Activated CD8-positive, alpha-beta memory T cell treated with anti-CD3 and anti-CD28 coated beads for 36 hours (primary cell): Measurements from ENCODE around the gene GUCY1A2. TPM values are rescaled to one million over a fixed set of nuclear protein-coding genes. Genes with fewer than 3 reads are reported as not detected.
"Not testable (repeated sequence)": the region's sequence is repeated elsewhere in the genome, so short reads cannot be mapped to it uniquely, and the experiment has no call there.

Source experiments
- CTCF ChIA-PET: fragments of 350-600 bp; sonication (Branson Sonifier 250); formaldehyde crosslinking; loops from one replicate; lab custom pipeline; 2021; ENCODE audit warnings: antibody characterized with exemption; lab: Charles Lee
- POLR2A ChIA-PET: fragments of 350-600 bp; sonication (Branson Sonifier 250); formaldehyde crosslinking; loops from one replicate; lab custom pipeline; 2021; ENCODE audit warnings: antibody characterized with exemption; lab: Charles Lee
- total RNA-seq, 2 experiments: library from RNA; stranded (reverse); gene quantifications; one replicate each; pipeline ENCODE4 v1.2.3, GENCODE V29; 2021

The GUCY1A2 gene
- total RNA-seq, 2 experiments from 2014 or later = not detected

DNA sequence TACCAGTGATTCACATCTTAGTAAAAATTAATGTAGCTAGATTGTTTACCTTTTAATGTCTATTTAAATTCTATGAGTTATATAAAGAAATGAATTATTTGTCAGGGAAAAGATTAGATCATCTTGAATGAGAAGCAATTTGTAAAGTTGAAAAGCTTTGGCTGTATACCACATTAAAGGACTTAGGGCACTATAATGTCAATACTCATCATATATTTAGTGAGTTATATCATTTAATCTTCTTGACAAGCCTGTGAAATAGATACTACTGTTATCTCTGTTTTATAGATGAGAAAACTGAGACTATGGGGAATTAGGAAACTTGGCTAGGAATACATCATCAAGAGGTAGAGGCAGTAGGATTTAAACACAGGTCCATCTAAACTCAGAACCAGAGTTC is 160.1 kb downstream of the GUCY1A2 start:
- CTCF ChIA-PET = no interaction called here
- POLR2A ChIA-PET = no interaction called here

DNA sequence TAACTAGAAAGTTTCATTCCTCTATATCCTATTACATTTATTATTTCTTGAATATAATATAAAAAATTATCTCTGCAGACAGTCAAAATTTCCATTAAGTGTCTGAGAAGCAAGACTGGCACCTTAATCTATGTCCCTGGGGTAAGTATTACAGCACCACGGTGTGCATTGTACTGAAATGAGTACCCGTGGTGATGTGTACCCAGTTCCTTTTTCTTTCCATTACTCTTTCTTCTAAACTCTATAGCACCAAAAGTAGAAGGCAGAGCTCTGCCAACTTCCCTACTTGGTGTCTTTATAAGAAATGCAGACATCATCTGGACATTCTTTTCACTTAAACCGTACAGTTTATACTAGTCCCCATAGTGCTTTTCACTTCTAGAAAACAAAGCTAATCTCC is 161.7 kb downstream of the GUCY1A2 start:
- CTCF ChIA-PET = no interaction called here

DNA sequence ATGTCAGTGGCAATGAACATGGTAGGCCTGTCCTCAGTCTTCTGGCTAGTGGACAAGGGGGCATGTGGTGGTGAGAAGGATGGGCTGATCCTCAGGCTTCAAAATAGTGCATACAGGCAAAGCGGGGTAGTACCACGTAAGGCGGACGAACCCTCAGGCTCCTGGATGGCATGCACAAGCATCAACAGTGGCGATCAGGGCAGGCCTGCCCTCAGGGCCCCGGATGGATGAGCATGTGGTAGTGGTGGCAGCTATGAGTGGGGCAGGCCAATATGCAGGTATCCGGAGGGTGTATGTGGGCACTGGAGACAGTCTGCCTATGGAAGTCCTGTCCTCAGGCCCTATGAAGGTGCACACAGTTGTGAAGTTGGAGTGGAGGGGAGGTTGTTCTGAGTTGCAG is 163.8 kb downstream of the GUCY1A2 start:
- ChIA-PET POLR2A (no interaction called here), CTCF (no interaction called here)

More for the DNA sequence above, 161.7 kb downstream of the GUCY1A2 start:
- POLR2A ChIA-PET = no interaction called here

DNA sequence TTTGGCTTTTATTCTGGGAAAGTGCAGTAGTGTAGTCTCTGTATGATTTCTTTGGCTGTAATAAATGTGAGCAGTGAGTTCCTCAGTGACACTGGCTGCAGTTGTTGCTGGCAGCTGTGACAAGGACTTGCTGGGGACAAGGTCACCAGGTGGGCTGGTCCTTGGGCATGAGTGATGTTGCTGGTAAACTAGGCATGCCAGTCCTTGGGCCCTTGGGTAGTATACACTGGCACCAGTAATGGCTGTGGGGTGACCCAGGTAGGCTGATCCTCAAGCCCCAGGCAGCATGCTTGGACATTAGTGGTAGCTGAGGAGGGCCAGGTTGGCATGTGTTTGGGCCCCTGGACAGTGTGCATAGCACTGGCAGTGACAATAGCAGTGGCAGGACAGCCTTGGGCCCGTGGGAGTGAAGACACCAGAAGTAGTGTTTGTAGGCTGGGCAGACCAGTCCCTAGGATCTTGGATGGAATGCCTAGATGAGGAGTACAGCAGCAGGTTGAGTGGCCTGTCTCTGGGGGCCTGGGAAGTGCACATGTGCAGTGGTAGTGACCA is 164.3 kb downstream of the GUCY1A2 start:
- CTCF ChIA-PET = no interaction called here

DNA sequence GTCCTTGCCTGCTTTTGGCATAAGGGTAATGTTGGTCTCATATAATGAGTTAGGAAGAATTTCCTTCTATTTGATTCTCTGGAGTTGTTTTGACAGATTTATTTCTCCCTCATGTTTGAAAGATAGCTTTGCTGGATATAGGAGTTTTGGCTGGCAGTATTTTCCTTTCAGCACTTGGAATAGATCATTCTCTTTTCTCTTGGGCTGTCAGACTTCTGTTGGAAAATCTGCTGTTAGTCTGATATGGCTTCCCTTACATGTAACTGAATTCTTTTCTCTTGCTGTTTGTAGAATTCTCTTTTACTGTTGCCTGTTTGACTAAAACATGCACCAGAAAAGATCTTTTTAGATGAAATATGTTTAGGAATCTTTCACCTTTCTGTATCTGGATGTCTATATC is 165.5 kb downstream of the GUCY1A2 start:
- CTCF ChIA-PET = no interaction called here
- POLR2A ChIA-PET = no interaction called here

More for the DNA sequence above, 164.3 kb downstream of the GUCY1A2 start:
- POLR2A ChIA-PET = no interaction called here

DNA sequence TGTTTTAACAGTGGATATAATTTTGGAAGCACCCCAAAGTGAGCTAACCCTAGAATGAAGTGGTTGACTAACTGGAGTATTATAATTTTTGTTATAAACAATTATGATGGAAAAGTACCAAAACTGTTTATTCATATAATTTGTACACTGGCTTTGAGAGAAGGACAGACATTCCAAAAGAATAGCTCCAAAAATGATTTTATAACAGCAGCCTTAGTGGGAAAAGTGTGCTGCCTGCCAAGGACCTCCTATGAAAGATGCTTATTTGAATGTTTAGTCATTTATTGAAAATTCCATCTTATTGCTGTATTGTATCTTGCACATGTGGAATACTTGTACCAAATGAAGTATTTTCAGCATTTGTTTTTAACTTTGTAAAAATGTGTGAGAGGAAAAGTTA is 169.8 kb downstream of the GUCY1A2 start:
- CTCF ChIA-PET = no interaction called here
- POLR2A ChIA-PET = no interaction called here

DNA sequence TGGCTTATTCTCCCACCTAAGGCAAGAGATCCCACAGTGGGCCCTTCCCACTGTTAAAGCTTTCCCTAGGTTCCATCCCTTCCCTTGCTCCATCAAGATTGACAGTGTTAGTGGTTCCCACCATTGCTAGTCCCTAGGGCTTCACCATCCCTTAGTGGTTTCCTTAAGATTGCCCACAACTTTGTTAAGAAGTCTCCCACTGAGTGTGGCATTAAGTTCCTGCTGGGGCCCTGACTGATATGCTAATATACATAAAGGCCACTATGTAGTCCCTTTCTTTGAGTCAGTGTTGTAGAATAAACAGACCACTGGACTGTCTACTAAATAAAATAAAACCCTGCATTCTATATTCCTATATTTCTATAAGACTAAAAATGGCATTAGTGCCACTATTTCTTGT is 176.1 kb downstream of the GUCY1A2 start:
- ChIA-PET CTCF (no interaction called here), POLR2A (interaction anchor here (0.8 kb wide), 1 partner anchor 238 kb away, joined by 3 read pairs; no protein-coding TSS in a partner anchor)

DNA sequence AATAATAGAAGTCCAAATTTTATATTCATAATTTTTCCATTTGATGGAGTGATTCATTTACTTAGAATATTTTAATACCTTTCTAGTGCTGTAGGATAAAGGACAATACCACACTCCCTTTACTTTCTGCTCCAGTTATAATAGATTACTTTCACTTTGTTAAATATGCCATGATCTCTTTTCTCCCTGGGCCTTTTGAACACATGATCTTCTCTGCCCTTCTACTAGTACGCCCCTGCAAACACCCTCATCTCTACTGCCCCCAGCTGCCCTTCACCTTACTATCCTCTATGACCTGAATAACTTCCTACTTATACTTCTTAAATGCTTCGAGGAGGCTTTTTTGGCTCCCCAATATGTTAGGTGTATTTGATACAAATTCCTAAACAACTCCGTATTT is 177.3 kb downstream of the GUCY1A2 start:
- ChIA-PET CTCF (no interaction called here), POLR2A (no interaction called here)

DNA sequence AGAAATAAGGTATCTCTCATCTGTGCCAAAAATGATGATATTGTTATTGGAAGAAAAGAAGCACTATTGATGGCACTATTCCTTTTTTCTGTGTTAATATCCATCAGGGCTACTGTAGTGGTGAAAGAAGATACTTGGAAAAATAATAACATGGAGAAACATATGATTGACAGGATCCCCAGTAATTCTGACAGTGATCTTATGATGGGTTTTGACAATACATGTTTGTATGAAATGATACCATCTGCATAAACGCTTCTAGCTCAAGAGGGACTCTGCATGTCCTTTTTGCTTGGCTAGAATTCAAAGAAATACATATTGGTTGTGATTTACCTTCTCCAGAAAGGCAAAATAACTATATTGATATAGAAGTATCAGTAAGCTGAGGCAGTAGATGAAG is 178.1 kb downstream of the GUCY1A2 start:
- ChIA-PET CTCF (no interaction called here), POLR2A (no interaction called here)

DNA sequence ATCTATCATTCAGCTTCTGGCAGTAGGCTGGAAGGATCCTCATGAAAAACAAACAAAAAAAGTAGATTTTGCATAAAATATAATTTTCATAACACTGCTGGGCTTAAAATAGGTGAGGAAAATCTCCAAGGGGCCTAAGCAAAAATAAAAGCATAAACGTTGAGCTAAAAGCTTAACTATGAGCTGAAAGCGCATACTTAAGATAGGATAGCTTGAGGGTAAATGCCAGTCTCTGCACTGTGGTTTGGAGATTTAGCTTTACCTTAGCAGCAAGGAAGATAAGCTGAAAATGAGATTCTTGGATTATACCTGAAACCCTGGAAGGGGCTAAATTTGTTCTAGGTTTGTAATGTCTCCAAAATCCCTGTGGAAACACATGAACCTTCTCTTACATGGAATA is 183.7 kb downstream of the GUCY1A2 start:
- POLR2A ChIA-PET = no interaction called here
- CTCF ChIA-PET = no interaction called here

DNA sequence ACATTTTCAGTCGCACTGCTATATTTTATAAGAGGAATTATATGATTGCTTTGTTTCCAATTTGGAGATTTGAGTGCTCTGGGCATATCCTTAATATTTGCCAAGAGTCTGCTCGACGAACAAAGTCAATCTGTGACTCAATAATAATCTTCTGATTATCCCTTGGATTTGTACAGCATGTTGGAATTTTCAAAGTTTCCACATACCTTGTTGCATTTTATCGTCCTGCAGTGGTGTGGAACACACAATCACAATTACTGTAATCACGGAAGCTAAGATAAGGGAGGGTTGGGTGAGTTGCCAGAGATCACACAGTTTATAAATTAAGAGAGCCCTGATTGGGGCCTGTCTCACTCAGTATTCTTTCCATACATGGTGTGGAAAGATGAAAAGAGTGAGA is 189.3 kb downstream of the GUCY1A2 start:
- CTCF ChIA-PET = no interaction called here
- POLR2A ChIA-PET = no interaction called here

DNA sequence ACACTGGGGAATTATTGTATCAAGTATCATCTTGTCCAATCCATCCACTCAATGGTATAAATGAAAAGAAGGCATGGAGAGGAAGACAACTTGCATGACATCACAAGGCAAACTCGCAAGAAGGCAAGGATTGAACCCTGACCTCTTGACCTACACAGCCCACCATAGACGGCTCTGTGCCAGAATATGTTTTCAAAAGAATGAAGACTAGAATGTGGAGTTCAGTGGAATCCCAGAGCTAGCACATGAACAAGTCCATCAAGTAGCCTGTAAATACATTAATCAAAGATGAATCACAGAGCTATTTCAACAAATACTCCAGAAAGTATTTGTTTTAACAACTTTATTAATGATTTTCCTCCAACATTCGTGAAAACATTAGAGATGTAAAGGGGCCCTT is 189.7 kb downstream of the GUCY1A2 start:
- ChIA-PET CTCF (no interaction called here), POLR2A (no interaction called here)

DNA sequence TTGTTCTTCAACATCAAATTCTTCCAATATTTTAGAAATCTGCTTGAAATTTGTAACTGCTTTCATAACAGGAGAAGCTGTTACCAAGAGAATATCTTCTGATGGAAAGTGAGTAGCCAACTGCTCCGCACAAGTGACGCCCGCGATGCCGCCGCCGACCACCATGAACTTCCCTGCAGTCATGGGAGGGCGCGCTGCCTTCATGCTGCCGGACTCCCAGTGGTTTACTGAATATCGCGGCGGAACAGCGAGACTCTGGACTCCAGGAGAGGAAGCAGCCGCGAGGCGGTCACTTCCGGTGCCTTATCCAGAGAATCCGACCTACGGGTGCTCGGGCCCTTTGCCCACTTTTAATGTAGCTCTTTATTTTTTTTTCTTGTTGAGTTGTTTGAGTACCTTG is 190.6 kb downstream of the GUCY1A2 start:
- POLR2A ChIA-PET = no interaction called here

DNA sequence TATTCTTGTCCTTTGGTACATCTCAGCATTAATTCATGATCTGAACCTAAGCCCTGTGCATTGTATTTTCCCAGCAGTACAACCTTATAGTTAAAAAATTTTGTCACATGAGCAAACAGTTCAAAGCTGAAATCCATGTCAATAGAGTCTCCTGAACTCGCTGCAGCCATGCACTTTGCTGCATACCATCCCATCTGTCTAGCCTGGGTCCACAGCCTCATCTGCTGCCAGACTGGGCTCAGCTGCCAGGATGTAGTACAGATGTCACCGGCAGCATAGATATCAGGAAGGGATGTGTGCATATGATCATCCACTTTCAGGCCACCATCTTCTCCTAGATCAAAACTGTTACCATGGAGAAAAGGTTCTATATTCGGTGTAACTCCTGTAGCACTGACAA is 191.7 kb downstream of the GUCY1A2 start:
- POLR2A ChIA-PET, CTCF ChIA-PET: not testable (repeated sequence)

More for the DNA sequence above, 190.6 kb downstream of the GUCY1A2 start:
- CTCF ChIA-PET = no interaction called here

DNA sequence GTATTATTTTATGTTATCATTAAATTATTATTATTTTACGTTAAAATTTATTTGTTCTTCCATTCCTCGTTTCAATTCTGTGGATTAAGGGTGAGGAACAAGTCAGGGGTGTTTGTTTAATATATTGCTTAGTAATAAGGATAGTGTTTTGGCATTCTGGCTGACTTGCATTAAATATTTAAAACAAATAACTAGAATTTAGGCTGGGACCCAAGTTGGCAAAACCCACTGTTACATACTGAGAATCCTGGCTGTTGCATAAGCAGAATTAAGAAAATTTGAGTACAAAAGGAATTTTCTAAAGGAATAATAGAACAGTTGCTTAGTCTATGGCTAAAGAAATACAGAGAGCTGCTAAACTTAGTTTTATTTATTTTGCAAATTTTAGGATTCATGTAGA is 196.4 kb downstream of the GUCY1A2 start:
- POLR2A ChIA-PET = no interaction called here
- CTCF ChIA-PET = no interaction called here

DNA sequence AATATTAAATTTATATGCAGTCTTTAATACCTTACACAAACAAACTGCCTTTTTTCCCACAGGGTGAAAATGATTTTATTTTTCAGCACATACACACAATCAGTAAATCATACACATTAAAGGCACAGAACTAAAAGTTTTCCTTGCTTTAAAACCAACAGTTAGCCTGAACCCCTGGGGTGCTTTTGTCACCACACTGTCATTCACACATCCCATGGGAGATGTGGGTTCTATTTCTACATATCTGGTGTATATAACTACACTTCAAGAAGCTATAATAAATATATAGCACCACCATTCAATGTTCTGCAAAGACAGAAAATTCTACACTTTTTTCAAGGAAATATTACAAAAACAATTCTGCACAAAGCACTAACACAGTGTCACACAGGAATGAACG is 197.0 kb downstream of the GUCY1A2 start:
- ChIA-PET CTCF (no interaction called here), POLR2A (no interaction called here)

DNA sequence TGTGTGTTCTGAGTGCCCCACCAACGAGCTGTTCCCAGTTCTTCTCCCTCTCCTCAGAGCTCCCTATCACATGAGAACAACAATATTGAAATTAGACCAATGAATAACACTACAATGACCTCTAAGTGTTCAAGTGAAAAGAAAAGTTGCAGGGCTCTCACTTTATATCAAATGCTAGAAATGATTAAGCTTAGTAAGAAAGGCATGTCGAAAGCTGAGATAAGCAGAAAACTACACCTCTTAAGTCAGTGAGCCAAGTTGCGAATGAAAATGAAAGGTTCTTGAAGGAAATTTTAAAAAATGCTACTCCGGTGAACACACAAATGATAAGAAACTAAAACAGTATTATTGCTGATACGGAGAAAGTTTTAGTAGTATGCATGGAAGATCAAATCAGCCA is 199.8 kb downstream of the GUCY1A2 start:
- ChIA-PET CTCF (no interaction called here), POLR2A (no interaction called here)

DNA sequence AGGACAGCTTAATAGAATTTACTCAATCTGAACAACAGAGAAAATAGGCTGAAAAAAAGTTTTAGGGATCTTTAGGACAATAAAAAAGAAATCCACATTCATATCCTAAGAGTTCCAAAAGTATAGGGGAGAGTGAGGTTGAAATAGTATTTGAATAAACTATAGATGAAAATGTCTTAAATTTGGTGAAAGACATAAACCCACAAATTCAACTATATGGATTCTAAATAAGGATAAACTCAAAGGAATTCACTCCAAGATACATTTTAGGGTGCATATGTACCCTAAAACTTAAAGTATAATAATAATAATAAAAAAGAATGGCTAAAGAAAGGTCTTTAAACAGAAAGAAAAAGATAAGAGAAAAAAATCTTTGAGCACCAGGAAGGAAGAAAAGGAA is 203.1 kb downstream of the GUCY1A2 start:
- CTCF ChIA-PET = no interaction called here
- POLR2A ChIA-PET = no interaction called here

DNA sequence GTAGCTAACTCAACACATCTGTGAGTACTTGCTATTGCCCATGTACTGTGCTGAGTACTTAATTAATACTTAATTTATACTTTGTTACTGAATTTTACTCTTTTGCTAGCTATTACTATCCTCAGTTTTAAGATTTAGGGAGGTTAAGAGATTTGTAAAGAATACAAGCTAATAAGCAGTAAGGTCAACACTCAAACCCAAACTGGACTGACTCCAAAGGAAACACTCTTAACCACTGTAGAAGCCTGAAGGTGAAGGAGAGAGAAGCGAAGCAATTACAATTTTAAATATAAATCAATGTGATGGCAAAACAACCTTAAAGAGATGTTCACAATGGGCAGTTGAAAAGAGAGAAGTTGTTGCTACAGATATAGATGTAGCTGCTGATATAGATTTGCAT is 204.5 kb downstream of the GUCY1A2 start:
- ChIA-PET POLR2A (no interaction called here), CTCF (interaction anchor here (1.0 kb wide), 1 partner anchor 20 kb away, joined by 3 read pairs; no protein-coding TSS in a partner anchor)

DNA sequence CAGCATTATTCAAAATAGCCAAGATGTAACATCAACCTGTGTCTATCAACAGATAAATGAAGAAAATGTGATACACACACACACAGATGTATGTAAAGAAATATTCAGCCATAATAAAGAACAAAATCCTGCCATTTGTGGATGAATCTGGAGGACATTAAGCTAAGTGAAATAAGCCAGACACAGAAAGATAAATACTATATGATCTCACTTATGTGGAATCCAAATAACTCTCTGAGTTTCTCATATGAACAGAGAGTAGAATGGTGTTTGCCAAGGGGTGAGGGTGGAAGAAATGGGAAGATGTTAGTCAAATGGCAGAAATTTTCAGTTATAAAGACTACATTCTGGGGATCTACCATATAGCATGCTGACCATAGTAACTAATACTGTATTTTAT is 224.2 kb downstream of the GUCY1A2 start:
- ChIA-PET POLR2A (no interaction called here), CTCF (interaction anchor here (1.5 kb wide), 1 partner anchor 20 kb away, joined by 3 read pairs; no protein-coding TSS in a partner anchor)

DNA sequence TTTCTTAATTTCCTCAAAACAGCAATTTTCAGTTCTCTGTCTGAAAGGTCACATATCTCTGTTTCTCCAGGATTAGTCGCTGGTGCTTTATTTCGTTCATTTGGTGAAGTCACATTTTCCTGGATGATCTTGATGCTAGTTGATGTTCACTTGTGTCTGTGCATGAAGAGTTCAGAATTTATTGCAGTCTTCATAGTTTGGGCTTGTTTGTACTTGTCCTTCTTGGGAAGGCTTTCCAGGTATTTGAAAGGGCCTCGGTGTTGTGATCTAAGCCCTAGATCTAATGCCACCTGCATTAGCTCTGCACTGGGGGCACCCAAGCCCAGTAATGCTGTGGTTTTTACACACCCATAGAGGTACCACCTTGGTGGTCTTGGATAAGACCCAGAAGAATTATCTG is 228.9 kb downstream of the GUCY1A2 start:
- ChIA-PET CTCF (no interaction called here), POLR2A (no interaction called here)

DNA sequence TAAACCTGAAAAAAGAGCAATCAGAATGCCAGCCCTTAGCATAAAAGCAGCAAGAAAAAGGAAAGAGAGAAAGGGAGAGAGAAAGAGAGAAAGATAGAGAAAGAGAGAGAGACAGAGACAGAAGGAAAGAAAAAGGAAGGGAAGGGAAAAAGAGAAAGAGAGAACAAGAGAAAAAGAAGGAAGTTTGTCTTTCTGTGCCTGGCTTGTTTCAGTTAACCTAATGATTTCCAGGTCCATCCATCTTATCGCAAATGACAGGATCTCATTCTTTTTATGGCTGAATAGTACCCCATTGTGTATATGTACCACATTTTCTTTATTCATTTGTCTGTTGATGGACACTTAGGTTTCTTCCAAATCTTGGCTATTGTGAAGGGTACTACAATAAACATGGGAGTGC is 230.8 kb downstream of the GUCY1A2 start:
- POLR2A ChIA-PET = no interaction called here
- CTCF ChIA-PET = no interaction called here
